Subcutaneous adipose tissue (tissue), 4 donors: Measurements from ENCODE around the gene YLPM1. TPM values are rescaled to one million over a fixed set of nuclear protein-coding genes. Genes with fewer than 3 reads are reported as not detected.

Source experiments
- total RNA-seq, 4 donors: library from RNA; depleted of rRNA; stranded (reverse); fragments of >200 nt; gene quantifications; one replicate each; pipeline ENCODE4 v1.1.0, GENCODE V29; 2016
- TF ChIP-seq, protein P1 (sequence below): fragments of 450-650 bp; IDR thresholded peaks from one replicate; pipeline ENCODE4 v1.5.1; 2016; ENCODE audit warnings: low read depth, mild to moderate bottlenecking, control low read depth, antibody characterized with exemption, moderate library complexity

Gene YLPM1
- total RNA-seq, 4 donors from 2014 or later = 44.2 to 61.6 (median 50.6) TPM

DNA sequence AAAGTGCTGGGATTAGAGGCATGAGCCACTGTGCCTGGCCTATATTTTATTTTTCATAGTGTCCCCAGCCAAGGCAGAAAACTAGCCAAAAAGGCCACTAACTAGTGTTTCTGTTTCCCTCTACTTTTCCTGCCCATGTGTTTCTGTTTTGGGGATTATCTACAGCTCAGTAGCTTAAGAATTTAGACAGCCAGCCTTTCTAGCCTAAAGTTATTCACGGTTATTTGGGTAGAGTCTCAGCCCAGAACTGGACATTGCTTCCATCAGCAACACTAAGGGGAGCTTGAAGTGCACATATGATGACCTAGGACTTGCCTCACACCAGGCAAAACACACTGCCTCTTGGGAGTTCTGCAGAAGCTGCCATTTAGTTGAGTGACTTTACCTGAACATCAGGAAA is 94.9 kb downstream of the YLPM1 start:
- TF ChIP-seq, protein P1, sequence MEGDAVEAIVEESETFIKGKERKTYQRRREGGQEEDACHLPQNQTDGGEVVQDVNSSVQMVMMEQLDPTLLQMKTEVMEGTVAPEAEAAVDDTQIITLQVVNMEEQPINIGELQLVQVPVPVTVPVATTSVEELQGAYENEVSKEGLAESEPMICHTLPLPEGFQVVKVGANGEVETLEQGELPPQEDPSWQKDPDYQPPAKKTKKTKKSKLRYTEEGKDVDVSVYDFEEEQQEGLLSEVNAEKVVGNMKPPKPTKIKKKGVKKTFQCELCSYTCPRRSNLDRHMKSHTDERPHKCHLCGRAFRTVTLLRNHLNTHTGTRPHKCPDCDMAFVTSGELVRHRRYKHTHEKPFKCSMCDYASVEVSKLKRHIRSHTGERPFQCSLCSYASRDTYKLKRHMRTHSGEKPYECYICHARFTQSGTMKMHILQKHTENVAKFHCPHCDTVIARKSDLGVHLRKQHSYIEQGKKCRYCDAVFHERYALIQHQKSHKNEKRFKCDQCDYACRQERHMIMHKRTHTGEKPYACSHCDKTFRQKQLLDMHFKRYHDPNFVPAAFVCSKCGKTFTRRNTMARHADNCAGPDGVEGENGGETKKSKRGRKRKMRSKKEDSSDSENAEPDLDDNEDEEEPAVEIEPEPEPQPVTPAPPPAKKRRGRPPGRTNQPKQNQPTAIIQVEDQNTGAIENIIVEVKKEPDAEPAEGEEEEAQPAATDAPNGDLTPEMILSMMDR = no peak

DNA sequence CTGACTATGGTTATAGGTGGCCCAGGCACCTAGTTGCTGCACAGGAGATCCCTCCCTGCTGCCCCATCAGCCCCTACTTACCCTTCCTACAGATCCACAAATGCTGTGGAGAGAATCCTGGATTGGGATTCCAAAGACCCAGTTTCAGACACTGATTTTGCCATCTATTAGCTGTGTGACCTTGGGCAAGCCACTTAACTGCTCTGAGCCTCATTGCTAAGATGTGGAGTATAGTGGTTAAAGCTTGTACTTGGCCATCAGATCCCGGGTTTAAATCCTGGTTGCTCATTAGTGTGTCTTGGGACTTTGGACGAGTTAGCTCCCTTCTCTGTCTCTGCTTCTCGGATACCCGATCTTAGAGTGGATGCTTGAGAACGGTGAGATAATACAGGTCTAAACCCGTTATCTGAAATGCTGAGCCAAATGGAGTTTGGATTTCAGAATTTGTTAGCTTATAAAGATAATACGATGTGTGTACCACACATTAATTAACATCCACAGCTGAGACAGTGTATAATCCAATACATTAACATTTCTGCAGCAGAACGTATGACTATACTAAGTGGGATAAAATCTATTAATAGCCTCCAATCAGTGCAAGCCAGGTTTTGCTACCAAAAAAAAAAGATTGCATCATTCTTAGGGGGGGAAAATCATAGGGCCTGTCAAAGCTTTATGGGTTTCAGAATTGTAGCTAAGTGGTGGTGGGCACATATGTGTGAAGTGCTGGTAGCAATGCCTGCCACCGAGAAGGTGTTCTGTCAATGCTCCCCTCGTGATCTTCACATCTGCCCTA is 96.8 kb downstream of the YLPM1 start:
- TF ChIP-seq, protein P1 = no peak

DNA sequence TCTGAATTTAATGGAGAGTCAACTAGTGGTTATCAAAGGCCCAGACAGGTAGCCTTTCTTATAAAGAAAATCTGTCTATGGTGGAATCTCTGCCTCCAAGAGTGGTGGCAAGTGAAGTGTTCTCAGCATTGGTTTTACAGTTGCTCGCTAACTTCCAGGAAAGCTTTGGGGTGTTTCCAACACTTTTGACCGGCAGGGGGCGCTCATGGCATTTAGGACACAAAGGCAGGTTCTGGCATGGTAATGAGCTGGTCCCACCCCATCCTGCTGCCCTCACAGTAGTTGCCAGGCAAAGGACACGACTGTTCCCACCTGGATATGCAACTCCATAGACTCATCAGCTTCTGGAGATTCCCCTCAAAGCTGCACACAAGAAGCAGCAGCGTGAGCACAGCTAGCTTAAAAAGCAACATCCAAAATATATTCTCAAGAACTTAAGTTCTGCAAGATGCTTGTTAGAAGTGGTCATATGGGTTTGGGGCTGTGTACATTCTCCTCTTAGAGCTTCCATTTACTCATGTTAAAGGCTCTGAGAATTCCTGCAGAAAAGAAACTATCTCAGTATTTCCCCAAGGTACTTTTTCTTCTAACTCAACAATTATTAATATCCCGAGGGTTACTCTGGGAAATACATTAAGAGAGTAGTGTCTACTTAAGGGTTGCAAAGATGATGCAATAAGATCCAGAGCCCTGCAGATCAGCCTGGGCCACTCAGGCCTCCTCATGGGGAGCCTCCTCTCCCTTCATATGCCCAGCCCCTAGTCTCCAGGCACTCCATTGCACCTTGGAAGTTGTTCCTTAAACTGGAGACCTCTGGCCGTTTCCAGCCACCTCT is 98.0 kb downstream of the YLPM1 start:
- TF ChIP-seq, protein P1 = no peak

GRCh38 chr14:74861734-74862090 is 98.6 kb downstream of the YLPM1 start:
- TF ChIP-seq, protein P1 = no peak

DNA sequence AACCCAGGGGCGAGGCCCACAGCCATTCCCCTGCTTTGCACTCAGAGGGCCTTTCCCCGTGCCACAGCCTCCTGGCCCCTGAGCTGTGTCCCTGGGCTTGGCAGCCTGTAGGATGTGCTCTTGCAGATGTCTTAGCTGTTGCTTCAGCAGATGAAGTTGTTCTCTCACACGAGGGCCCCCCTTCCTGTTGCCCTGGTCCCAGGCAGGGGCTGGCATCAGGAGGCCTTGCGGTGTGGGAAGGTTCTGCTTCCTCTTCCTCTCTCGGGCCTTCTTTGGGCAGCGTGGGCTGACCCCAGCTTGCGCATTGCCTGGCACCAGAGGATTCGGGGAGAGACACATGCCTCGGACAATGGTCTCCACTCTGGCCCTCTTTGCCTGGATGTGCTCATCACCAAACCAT is 100.2 kb downstream of the YLPM1 start:
- TF ChIP-seq, protein P1 = no peak

DNA sequence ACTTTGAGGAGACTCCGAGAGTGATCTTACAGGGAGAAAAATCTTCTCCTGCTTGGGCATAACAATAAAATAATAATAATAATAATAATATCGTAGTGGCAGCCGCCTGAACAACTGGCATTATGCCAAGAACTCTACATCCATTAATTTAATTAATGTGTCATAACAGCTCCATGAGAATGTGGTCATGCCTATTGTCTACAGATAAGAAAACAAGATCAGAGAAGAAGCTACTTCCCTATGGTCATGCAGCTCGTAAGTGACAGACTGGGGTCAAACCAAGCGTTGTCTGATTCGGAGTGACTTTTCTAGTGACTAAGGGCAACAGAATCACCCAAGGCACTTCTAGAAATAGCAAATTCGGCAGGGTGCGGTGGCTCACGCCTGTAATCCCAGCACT is 101.1 kb downstream of the YLPM1 start:
- TF ChIP-seq, protein P1 = no peak

GRCh38 chr14:74865156-74865555 is 102.0 kb downstream of the YLPM1 start:
- TF ChIP-seq, protein P1 = no peak
